Heart left ventricle (tissue), 16 donors: ENCODE measurements around the gene EXOC2. TPM values are rescaled to one million over a fixed set of nuclear protein-coding genes. Genes with fewer than 3 reads are reported as not detected.

Experiments
- ATAC-seq, 4 donors: fragments of 200-7000 bp; cut with Tn5 transposase; one replicate each; pipeline ENCODE4 v1.9.1; 2020 to 2022; ENCODE audit warnings: moderate library complexity in 4 of 4, mild to moderate bottlenecking in 3 of 4, moderate number of reproducible peaks in 1 of 4
- DNase-seq, 5 donors: peaks; one replicate each; pipeline ENCODE4 v3.0.0-alpha.2; 2020
- H3K27ac ChIP-seq, 12 donors: fragments of 200-600 bp; sonication (generic) in 4 of 12; one replicate each; pipeline versions ENCODE4 v1.5.0 to v1.8.0; 2016 to 2022; ENCODE audit warnings: mild to moderate bottlenecking in 2 of 12
- H3K27me3 ChIP-seq, 9 donors: fragments of 200-600 bp; sonication (generic) in 2 of 9; one replicate each; pipeline versions ENCODE4 v1.5.1 to v1.8.0; 2016 to 2022; ENCODE audit warnings: mild to moderate bottlenecking in 3 of 9
- H3K36me3 ChIP-seq, 9 donors: fragments of 200-600 bp; sonication (generic) in 2 of 9; one replicate each; pipeline versions ENCODE4 v1.5.0 to v1.8.0; 2018 to 2022; ENCODE audit warnings: mild to moderate bottlenecking in 2 of 9
- H3K4me1 ChIP-seq, 12 donors: fragments of 200-600 bp; sonication (generic) in 4 of 12; one replicate each; pipeline versions ENCODE4 v1.5.0 to v1.8.0; 2016 to 2022; ENCODE audit warnings: mild to moderate bottlenecking in 3 of 12
- H3K4me3 ChIP-seq, 12 donors: fragments of 200-600 bp; sonication (generic) in 4 of 12; one replicate each; pipeline versions ENCODE4 v1.5.0 to v1.8.0; 2017 to 2022; ENCODE audit warnings: mild to moderate bottlenecking in 9 of 12, moderate library complexity in 4 of 12
- H3K9me3 ChIP-seq, 12 donors: fragments of 200-600 bp; sonication (generic) in 4 of 12; one replicate each; pipeline versions ENCODE4 v1.5.0 to v1.8.0; 2016 to 2022; ENCODE audit warnings: mild to moderate bottlenecking in 1 of 12
- CTCF ChIP-seq, 12 donors: fragments of 200-600 bp; sonication (generic) in 4 of 12; IDR thresholded peaks; one replicate each; pipeline versions ENCODE4 v1.5.0 to v1.8.0; 2018 to 2022; ENCODE audit warnings: antibody characterized with exemption in 12 of 12, mild to moderate bottlenecking in 5 of 12
- POLR2A ChIP-seq, 2 donors: fragments of 450-650 bp; IDR thresholded peaks; one replicate each; pipeline ENCODE4 v1.6.1; 2017; ENCODE audit warnings: antibody characterized with exemption in 2 of 2, mild to moderate bottlenecking in 2 of 2, moderate library complexity in 2 of 2
- WGBS, 4 donors: extraction: QIAGEN DNeasy Blood & Tissue Kit in 2 of 4; methylation state at CpG; one replicate each; pipeline versions ENCODE4 v1.1.5 to v1.1.7; 2013 to 2018; 5-methylcytosine and 5-hydroxymethylcytosine counted together
- intact Hi-C, 10 donors: fragments of 100-400 bp; cut with DNase I; formaldehyde crosslinking; loops; one replicate each; pipeline versions ENCODE4 v1.11.1 to v1.14.2; 2022
- polyA plus RNA-seq, 2 donors: library from polyadenylated mRNA; stranded (reverse); fragments of 200-250 nt; gene quantifications; one replicate each; pipeline ENCODE4 v1.2.3, GENCODE V29; 2013
- total RNA-seq, 9 donors: library from RNA; depleted of rRNA in 2 of 9; stranded (reverse); fragments of >200 nt in 2 of 9; fragmentation: NEBNext Ultra II Directional in 3 of 9; extraction: Animal tissue kit (Norgen Biotek cat#: 25700) in 3 of 9; gene quantifications; one replicate each; pipeline versions ENCODE4 v1.1.0 to v1.2.4, GENCODE V29; 2016 to 2023
- donor health status: ischemic (EF 13 %, LVEDD 7.1; RV severe dilation, severe dysfunction).
- donor health status: healthy with polysubstance abuse.
- donor health status: DM: no; HTN: yes; CAD: no.
- donor health status: DM: no; HTN: no; CAD: no.
- donor health status: ischemic (EF 25% LVEDD 6.9; RV normal size, moderate dysfunction).
- donor health status: ischemic (EF 25% LVEDD 5.7; RV mildly dilated, moderate dysfunction).
- donor health status: healthy.
- donor health status: DM: yes; HTN: yes; CAD: no.
- donor health status: ischemic (EF 35%, LVEDD 5.7; RV mildly dilated, moderate dysfunction).
- donor health status: nonischemic (EF 11% LVEDD 7.7; RV severe dilation, severe dysfunction).
- donor health status: DM: yes; HTN: yes; CAD: no.
- donor health status: PGD.
- donor health status: ischemic (EF 29% LVEDD 5.4; RV normal size, mild dysfunction).
- donor health status: nonischemic (EF 23%, LVEDD 6.1; RV moderate dilation, normal function).

The EXOC2 gene
- total and polyA plus RNA-seq, 11 donors: 4.4 to 23.0 (median 12.5) TPM

DNA sequence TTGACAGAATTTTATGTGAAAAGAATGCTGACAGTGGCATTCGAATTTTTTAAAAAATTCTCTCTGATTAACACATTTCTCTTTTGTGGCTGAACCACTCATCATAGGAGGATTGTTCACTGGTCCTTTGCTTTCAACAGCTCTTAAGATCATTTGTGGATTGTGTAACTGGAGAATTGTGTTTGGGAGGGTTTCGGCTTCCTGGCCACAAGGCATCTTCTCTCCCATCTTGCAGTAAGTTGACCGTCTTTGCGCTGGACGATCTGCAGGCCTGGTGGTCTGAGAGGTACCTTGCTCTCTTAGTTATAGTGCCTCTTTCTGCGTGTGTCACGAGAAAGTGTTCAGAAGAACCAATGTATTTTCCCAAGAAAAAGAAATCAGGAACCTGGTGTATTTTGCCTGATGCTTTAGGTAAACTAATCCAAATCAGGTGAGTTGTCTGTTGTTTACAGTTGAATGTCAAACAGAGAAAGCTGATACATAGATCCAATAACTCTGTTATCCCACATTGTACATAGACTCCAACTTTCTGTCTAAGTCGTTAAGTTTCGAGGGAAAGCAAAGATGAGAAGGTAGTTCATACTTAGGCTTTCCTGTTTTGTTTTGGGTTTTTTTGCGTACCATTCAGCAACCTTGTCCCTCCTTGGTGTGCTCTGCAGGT lies 14.8 kb upstream of the EXOC2 start:
- Histone ChIP-seq H3K36me3 (no peaks in the 10 kb centered on the region), H3K9me3 (no peaks in the 10 kb centered on the region), H3K4me3 (no peak overlapping the region), H3K27me3 (peaks cover 0 to 4% (median 0%) of the 10 kb centered on the region in 9 donors), H3K4me1 (peaks cover 0 to 13% (median 4%) of the 10 kb centered on the region in 12 donors), H3K27ac (no peak overlapping the region)
- TF ChIP-seq POLR2A (IDR thresholded peaks at IDR 0.05) (no peak), CTCF (IDR thresholded peaks at IDR 0.05) (no peak)
- intact Hi-C loops: no loop called here
- DNase-seq (no peak), ATAC-seq (no peak)
- WGBS, 4 donors: 92 to 95% (median 94%) methylated on average over 10 of the region's 10 CpGs

- peaks cover 0 to 4% (median 0%) of the 10 kb centered on the region in 9 donors for H3K27me3 ChIP-seq
- TF ChIP-seq POLR2A (IDR thresholded peaks at IDR 0.05): no peak
- TF ChIP-seq CTCF (IDR thresholded peaks at IDR 0.05): no peak
- DNase-seq (no peak), ATAC-seq (no peak)
- 89 to 93% (median 90%) methylated on average over 8 of the region's 8 CpGs for WGBS, 4 donors
- no peak overlapping the region for H3K27ac ChIP-seq
- no peaks in the 10 kb centered on the region for H3K36me3 ChIP-seq
- intact Hi-C loops: no loop called here
- peaks cover 0 to 13% (median 4%) of the 10 kb centered on the region in 12 donors for H3K4me1 ChIP-seq
- H3K4me3 ChIP-seq: no peak overlapping the region
- H3K9me3 ChIP-seq: no peaks in the 10 kb centered on the region
Measured at GRCh38 chr6:706819-707381, 14.0 kb upstream of the EXOC2 start.

GRCh38 chr6:706146-706545 lies 13.2 kb upstream of the EXOC2 start:
- TF ChIP-seq POLR2A (IDR thresholded peaks at IDR 0.05): no peak
- TF ChIP-seq CTCF (IDR thresholded peaks at IDR 0.05): no peak
- intact Hi-C loops: no loop called here
- Histone ChIP-seq H3K27me3 (peaks cover 0 to 5% (median 0%) of the 10 kb centered on the region in 9 donors), H3K27ac (no peak overlapping the region), H3K36me3 (no peaks in the 10 kb centered on the region), H3K4me1 (peaks cover 0 to 8% (median 4%) of the 10 kb centered on the region in 12 donors), H3K9me3 (no peaks in the 10 kb centered on the region), H3K4me3 (no peak overlapping the region)
- DNase-seq: no peak
- WGBS, 4 donors: 82 to 89% (median 87%) methylated on average over 6 of the region's 6 CpGs
- ATAC-seq: no peak

DNA sequence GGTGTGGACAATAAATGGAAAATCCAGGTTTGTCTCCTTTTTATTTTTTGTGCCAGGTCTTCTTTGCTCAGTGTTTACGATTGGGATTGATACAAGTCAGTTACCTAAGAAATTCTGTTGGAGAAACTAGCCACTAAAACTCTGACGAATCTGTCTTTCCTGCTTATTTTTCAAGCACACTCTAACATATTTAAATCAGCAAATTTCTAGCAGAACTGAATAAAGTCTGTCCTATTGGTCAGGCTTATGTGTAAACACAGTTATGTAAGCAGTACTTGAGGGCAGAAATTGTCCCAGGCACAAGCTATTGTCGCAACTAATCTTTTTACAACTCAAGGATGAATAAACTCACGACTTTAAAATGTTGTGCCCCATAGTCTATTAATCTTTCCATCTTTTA lies 12.1 kb upstream of the EXOC2 start:
- H3K4me1 ChIP-seq: peaks cover 0 to 2% (median under 1%) of the 10 kb centered on the region in 12 donors
- intact Hi-C loops: no loop called here
- DNase-seq: no peak
- no peaks in the 10 kb centered on the region for H3K9me3 ChIP-seq
- peaks cover 0 to 5% (median 0%) of the 10 kb centered on the region in 9 donors for H3K27me3 ChIP-seq
- H3K36me3 ChIP-seq: no peaks in the 10 kb centered on the region
- H3K4me3 ChIP-seq: no peak overlapping the region
- H3K27ac ChIP-seq: no peak overlapping the region
- no peak for ATAC-seq
- TF ChIP-seq POLR2A (IDR thresholded peaks at IDR 0.05): no peak
- 62 to 65% (median 63%) methylated on average over 4 of the region's 4 CpGs for WGBS, 4 donors
